Ascending aorta (tissue), 2 donors: ENCODE results near the gene MTIF3. TPM values are rescaled to one million over a fixed set of nuclear protein-coding genes. Genes with fewer than 3 reads are reported as not detected.

Experiments
- DNase-seq, 2 donors: peaks; one replicate each; pipeline ENCODE4 v3.0.0-alpha.2; 2019; ENCODE audit warnings: low spot score in 2 of 2
- H3K27ac ChIP-seq, 2 donors: fragments of 200-600 bp; sonication (generic); one replicate each; pipeline ENCODE4 v1.5.1; 2016 to 2017; ENCODE audit warnings: mild to moderate bottlenecking in 1 of 2
- H3K27me3 ChIP-seq: fragments of 200-600 bp; sonication (generic); one replicate; pipeline ENCODE4 v1.5.1; 2017
- H3K36me3 ChIP-seq, 2 donors: fragments of 200-600 bp; sonication (generic); one replicate each; pipeline ENCODE4 v1.5.1; 2016
- H3K4me1 ChIP-seq, 2 donors: fragments of 200-600 bp; sonication (generic); one replicate each; pipeline ENCODE4 v1.5.1; 2016 to 2017; ENCODE audit warnings: mild to moderate bottlenecking in 1 of 2
- H3K4me3 ChIP-seq, 2 donors: fragments of 200-600 bp; sonication (generic); one replicate each; pipeline ENCODE4 v1.5.1; 2016 to 2017; ENCODE audit warnings: mild to moderate bottlenecking in 1 of 2
- H3K9me3 ChIP-seq, 2 donors: fragments of 200-600 bp; sonication (generic); one replicate each; pipeline ENCODE4 v1.5.1; 2016
- CTCF ChIP-seq, 3 experiments: fragments of 200-600 bp in 2 of 3; fragments of 450-650 bp in 1 of 3; sonication (generic) in 2 of 3; IDR thresholded peaks; one replicate each; pipeline ENCODE4 v1.5.1; 2016 to 2019; ENCODE audit warnings: antibody characterized with exemption in 3 of 3, mild to moderate bottlenecking in 1 of 3, moderate library complexity in 1 of 3
- intact Hi-C: fragments of 100-400 bp; cut with DNase I; formaldehyde crosslinking; loops from one replicate; pipeline ENCODE4 v1.15.1; 2023
- total RNA-seq: library from RNA; depleted of rRNA; stranded (reverse); fragments of >200 nt; gene quantifications from one replicate; pipeline ENCODE4 v1.1.0, GENCODE V29; 2016

MTIF3 gene
- total RNA-seq, 1 donor from 2014 or later: 23.6 TPM

GRCh38 chr13:27423333-27423732 is 27.0 kb downstream of the MTIF3 start:
- intact Hi-C loops: no loop called here
- Histone ChIP-seq H3K4me1 (peaks cover 9 to 22% of the 10 kb centered on the region in 2 donors), H3K27me3 (no peaks in the 10 kb centered on the region), H3K36me3 (peaks cover 0 to 4% of the 10 kb centered on the region in 2 donors), H3K4me3 (peak overlapping the region in 1 of 2 donors; percentile 94), H3K27ac (no peak overlapping the region), H3K9me3 (no peaks in the 10 kb centered on the region)
- DNase-seq: no peak
- no peak for TF ChIP-seq CTCF (IDR thresholded peaks at IDR 0.05)

GRCh38 chr13:27421101-27421871 is 29.1 kb downstream of the MTIF3 start:
- TF ChIP-seq CTCF (IDR thresholded peaks at IDR 0.05): no peak
- no peaks in the 10 kb centered on the region for H3K27me3 ChIP-seq
- no peaks in the 10 kb centered on the region for H3K36me3 ChIP-seq
- no peak for DNase-seq
- no peaks in the 10 kb centered on the region for H3K9me3 ChIP-seq
- H3K4me1 ChIP-seq: peaks cover 9 to 16% of the 10 kb centered on the region in 2 donors
- H3K27ac ChIP-seq: no peak overlapping the region
- no peak overlapping the region for H3K4me3 ChIP-seq
- intact Hi-C loops: no loop called here

DNA sequence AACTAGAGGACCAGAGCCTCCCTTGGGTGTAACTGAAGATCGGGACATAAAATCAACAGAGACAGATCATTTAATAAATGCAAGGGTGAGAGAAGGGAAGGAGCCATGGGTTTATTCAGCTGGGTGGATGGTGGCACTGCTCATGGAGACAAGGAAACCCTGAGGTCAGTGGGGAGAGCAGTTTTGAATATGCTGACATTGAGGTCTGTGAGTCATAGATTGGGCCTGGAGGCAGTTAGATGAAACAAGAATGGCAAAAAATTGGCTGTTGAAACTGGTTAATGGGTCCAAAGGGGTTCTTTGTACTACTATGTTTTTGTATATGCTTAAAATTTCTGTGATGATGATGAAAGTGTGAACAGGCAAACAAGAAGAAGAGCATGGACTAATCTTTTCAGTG is 31.0 kb downstream of the MTIF3 start:
- DNase-seq: no peak
- no peaks in the 10 kb centered on the region for H3K36me3 ChIP-seq
- TF ChIP-seq CTCF (IDR thresholded peaks at IDR 0.05): no peak
- H3K27ac ChIP-seq: no peak overlapping the region
- intact Hi-C loops: no loop called here
- no peak overlapping the region for H3K4me3 ChIP-seq
- H3K9me3 ChIP-seq: no peaks in the 10 kb centered on the region
- peaks cover 0 to 4% of the 10 kb centered on the region in 2 donors for H3K4me1 ChIP-seq
- H3K27me3 ChIP-seq: no peaks in the 10 kb centered on the region

DNA sequence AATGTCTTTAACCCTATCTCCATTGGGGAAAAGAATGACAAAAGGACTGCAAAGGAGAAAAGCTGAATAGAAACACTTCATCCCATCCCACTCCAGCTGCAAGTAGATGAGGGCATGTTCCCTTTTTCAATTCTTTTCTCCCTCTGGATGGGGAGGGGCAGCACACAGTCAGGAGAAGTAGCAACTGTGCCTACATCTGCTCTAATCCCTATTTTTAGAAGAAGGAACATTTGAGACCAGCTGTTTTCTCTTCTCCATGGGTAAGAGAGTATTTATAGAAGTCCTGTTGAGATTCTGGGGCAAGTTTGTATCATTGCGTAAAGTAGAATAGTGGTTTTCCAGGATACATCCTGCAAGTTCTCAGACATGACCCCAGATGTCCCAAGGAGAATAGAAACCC is 35.2 kb downstream of the MTIF3 start:
- Histone ChIP-seq H3K27me3 (no peaks in the 10 kb centered on the region), H3K9me3 (no peaks in the 10 kb centered on the region), H3K27ac (no peak overlapping the region), H3K4me3 (no peak overlapping the region), H3K4me1 (no peaks in the 10 kb centered on the region), H3K36me3 (no peaks in the 10 kb centered on the region)
- DNase-seq: no peak
- intact Hi-C loops: no loop called here
- TF ChIP-seq CTCF (IDR thresholded peaks at IDR 0.05): no peak

GRCh38 chr13:27411341-27411740 is 39.0 kb downstream of the MTIF3 start:
- no peak for TF ChIP-seq CTCF (IDR thresholded peaks at IDR 0.05)
- no peak overlapping the region for H3K4me3 ChIP-seq
- no peak for DNase-seq
- H3K4me1 ChIP-seq: no peaks in the 10 kb centered on the region
- H3K27me3 ChIP-seq: no peaks in the 10 kb centered on the region
- intact Hi-C loops: no loop called here
- no peaks in the 10 kb centered on the region for H3K36me3 ChIP-seq
- no peaks in the 10 kb centered on the region for H3K9me3 ChIP-seq
- no peak overlapping the region for H3K27ac ChIP-seq
